ENCODE data around the gene SERPINF2.
"Not testable (repeated sequence)": the region's sequence is repeated elsewhere in the genome, so short reads cannot be mapped to it uniquely, and the experiment has no call there.

The SERPINF2 gene

DNA sequence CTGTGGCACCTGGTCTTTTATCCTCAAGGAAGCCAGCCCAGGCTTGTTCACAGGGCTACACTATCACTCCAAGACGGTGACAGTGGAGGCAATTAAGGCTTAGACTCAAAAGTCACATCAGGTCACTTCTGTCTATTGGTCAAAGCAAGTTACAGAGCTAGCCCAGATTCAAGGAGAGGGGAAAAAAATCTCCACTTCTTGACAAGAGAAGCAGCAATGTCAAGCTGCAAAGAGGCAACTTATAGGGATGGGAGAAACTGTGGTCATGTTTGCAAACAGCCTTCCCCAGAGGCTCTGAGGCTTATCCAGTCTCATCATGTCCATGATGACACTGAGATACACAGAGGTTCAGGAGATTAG is 50.8 kb downstream of the SERPINF2 start:
- Mint-ChIP-seq H3K36me3 (ENCODE audit: low read depth) (peaks cover 46% of the 10 kb centered on the region), H3K27ac (peak overlapping the region; percentile 42), H3K9me3 (no peaks in the 10 kb centered on the region), H3K4me3 (no peak overlapping the region), H3K4me1 (peaks cover 16% of the 10 kb centered on the region), H3K27me3 (ENCODE audit: low read depth, poor library complexity) (no peaks in the 10 kb centered on the region)
- TF ChIP-seq CTCF (IDR thresholded peaks at IDR 0.05), result no peak
- DNase-seq, result no peak

DNA sequence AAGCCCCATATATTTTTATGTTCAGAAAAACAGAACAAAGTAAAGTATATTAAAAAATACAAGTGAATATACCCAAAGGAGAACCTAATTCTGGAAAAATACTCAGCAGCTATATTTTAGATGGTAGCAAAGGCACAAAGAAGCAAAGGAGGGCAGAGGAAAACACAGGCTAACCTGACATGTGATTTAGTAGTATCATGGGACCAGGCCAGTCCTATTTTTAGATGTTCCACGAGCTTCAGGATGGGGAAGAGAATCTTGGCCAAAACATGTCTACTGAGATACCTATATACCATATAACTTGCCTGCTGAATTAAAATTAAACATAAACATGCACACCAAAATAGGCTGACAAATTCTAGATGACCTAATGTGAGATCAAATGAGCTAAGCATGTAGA is 54.1 kb downstream of the SERPINF2 start:
- Mint-ChIP-seq H3K27me3 (ENCODE audit: low read depth, poor library complexity) (no peaks in the 10 kb centered on the region), H3K4me3 (no peak overlapping the region), H3K4me1 (peaks cover 11% of the 10 kb centered on the region), H3K9me3 (no peaks in the 10 kb centered on the region), H3K27ac (no peak overlapping the region), H3K36me3 (ENCODE audit: low read depth) (peaks cover 46% of the 10 kb centered on the region)
- no peak for TF ChIP-seq CTCF (IDR thresholded peaks at IDR 0.05)
- DNase-seq, result no peak

- H3K36me3 Mint-ChIP-seq (ENCODE audit: low read depth), result peaks cover 50% of the 10 kb centered on the region
- peak overlapping the region; percentile 86 for H3K27ac Mint-ChIP-seq
- H3K4me1 Mint-ChIP-seq, result peaks cover 11% of the 10 kb centered on the region
- H3K4me3 Mint-ChIP-seq, result no peak overlapping the region
- TF ChIP-seq CTCF (IDR thresholded peaks at IDR 0.05), result no peak
- no peaks in the 10 kb centered on the region for H3K9me3 Mint-ChIP-seq
- no peak for DNase-seq
- H3K27me3 Mint-ChIP-seq (ENCODE audit: low read depth, poor library complexity), result no peaks in the 10 kb centered on the region
Measured at GRCh38 chr17:1797323-1797722, 54.7 kb downstream of the SERPINF2 start.

DNA sequence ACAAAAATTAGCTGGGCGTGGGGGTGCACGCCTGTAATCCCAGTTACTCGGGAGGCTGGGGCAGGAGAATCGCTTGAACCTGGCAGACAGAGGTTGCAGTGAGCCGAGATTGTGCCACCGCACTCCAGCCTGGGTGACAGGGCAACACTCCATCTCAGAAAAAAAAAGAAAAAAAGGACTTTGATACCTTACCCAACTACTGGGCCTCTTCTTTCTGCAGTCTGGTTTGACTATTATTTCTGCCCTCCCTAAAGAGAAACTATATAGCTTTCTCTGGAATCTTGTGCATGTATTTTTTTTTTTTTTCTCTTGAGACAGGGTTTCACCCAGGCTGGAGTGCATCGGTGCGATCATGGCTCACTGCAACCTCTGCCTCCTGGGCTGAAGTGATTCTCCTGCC is 55.2 kb downstream of the SERPINF2 start:
- H3K9me3 Mint-ChIP-seq; H3K4me3 Mint-ChIP-seq; DNase-seq; H3K27me3 Mint-ChIP-seq (ENCODE audit: low read depth, poor library complexity); H3K27ac Mint-ChIP-seq: not testable (repeated sequence)
- Mint-ChIP-seq H3K36me3 (ENCODE audit: low read depth) (peaks cover 50% of the 10 kb centered on the region), H3K4me1 (peaks cover 11% of the 10 kb centered on the region)

DNA sequence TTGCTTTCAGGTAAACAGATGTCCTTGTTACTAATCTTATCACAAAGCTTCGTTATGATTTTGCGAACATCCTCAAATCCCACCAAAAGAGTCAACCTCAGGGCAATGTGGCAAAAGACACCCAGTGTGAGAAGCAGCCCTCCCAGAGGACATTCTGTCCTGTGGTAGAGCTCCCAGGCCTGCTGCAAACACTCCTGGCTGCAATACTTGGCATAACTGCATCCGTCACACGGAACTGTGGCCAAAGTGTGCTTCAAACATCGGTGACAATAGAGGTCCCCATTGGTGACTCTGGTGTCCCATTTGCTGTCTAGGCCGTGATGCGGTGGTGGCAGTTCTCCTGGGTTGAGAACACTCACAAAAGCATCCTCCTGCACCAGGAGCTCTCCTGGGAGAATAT is 57.6 kb downstream of the SERPINF2 start:
- peaks cover 48% of the 10 kb centered on the region for H3K36me3 Mint-ChIP-seq (ENCODE audit: low read depth)
- no peak for TF ChIP-seq CTCF (IDR thresholded peaks at IDR 0.05)
- peaks cover 11% of the 10 kb centered on the region for H3K4me1 Mint-ChIP-seq
- H3K9me3 Mint-ChIP-seq, result no peaks in the 10 kb centered on the region
- H3K27me3 Mint-ChIP-seq (ENCODE audit: low read depth, poor library complexity), result no peaks in the 10 kb centered on the region
- H3K27ac Mint-ChIP-seq, result peak overlapping the region; percentile 45
- no peak for DNase-seq
- H3K4me3 Mint-ChIP-seq, result no peak overlapping the region

DNA sequence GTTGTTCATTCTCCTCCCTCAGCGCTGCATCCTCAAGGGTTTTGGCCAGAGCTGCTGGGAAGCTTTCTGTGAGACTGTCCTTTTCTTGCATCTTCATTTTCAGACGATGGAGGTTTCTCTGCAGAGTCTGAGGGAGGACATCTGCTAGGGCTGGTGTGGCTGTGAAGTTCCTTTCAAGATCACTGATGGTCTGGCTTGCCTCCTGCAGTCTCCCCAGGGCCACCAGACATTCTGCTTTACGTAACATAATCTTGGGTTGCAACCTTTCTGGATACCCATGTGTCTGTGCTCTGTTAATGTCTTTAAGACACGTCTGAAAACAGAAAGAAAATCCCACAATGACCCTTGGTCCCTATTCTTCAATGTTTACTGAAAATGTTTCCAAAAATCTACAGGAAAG is 58.0 kb downstream of the SERPINF2 start:
- peak overlapping the region; percentile 45 for H3K27ac Mint-ChIP-seq
- peaks cover 46% of the 10 kb centered on the region for H3K36me3 Mint-ChIP-seq (ENCODE audit: low read depth)
- H3K27me3 Mint-ChIP-seq (ENCODE audit: low read depth, poor library complexity), result no peaks in the 10 kb centered on the region
- H3K4me3 Mint-ChIP-seq, result no peak overlapping the region
- TF ChIP-seq CTCF (IDR thresholded peaks at IDR 0.05), result no peak
- H3K4me1 Mint-ChIP-seq, result peaks cover 11% of the 10 kb centered on the region
- DNase-seq, result no peak
- H3K9me3 Mint-ChIP-seq, result no peaks in the 10 kb centered on the region

All from nephron progenitor cell (in vitro differentiated cells).